Right lobe of liver (tissue), 6 donors: ENCODE results near the gene SLX4IP. TPM values are rescaled to one million over a fixed set of nuclear protein-coding genes. Genes with fewer than 3 reads are reported as not detected.

Experiments used
- ATAC-seq, 4 donors: fragments of 200-7000 bp; cut with Tn5 transposase; one replicate each; pipeline ENCODE4 v1.9.1; 2020; ENCODE audit warnings: mild to moderate bottlenecking in 4 of 4, moderate library complexity in 4 of 4
- DNase-seq, 3 donors: peaks; one replicate each; pipeline ENCODE4 v3.0.0-alpha.2; 2020
- H3K27ac ChIP-seq, 3 donors: fragments of 200-600 bp; one replicate each; pipeline ENCODE4 v1.8.0; 2022
- H3K27me3 ChIP-seq, 2 donors: fragments of 200-600 bp; one replicate each; pipeline ENCODE4 v1.8.0; 2022
- H3K36me3 ChIP-seq, 4 donors: fragments of 200-600 bp; sonication (generic) in 1 of 4; one replicate each; pipeline versions ENCODE4 v1.5.1 to v1.8.0; 2017 to 2022; ENCODE audit warnings: control low read depth in 1 of 4
- H3K4me1 ChIP-seq, 4 donors: fragments of 200-600 bp; sonication (generic) in 1 of 4; one replicate each; pipeline versions ENCODE4 v1.5.1 to v1.8.0; 2017 to 2022; ENCODE audit warnings: control low read depth in 1 of 4
- H3K4me3 ChIP-seq, 3 donors: fragments of 200-600 bp; one replicate each; pipeline ENCODE4 v1.8.0; 2022
- H3K9me3 ChIP-seq, 4 donors: fragments of 200-600 bp; sonication (generic) in 1 of 4; one replicate each; pipeline versions ENCODE4 v1.5.1 to v1.8.0; 2017 to 2022; ENCODE audit warnings: control low read depth in 1 of 4
- POLR2A ChIP-seq: fragments of 450-650 bp; IDR thresholded peaks from one replicate; pipeline ENCODE4 v1.6.1; 2017; ENCODE audit warnings: antibody characterized with exemption, mild to moderate bottlenecking
- WGBS: methylation state at CpG from one replicate; pipeline ENCODE4 v1.1.6; 2018; ENCODE audit warnings: low coverage, low lambda C conversion rate; ENCODE audit not compliant: insufficient coverage; ENCODE audit errors: missing lambda C conversion rate; 5-methylcytosine and 5-hydroxymethylcytosine counted together
- intact Hi-C, 2 donors: fragments of 100-400 bp; cut with DNase I; formaldehyde crosslinking; loops; one replicate each; pipeline versions ENCODE4 v1.11.2 to v1.14.1; 2022
- total RNA-seq, 6 experiments: library from RNA; depleted of rRNA in 2 of 6; stranded (reverse); fragments of >200 nt in 2 of 6; fragmentation: NEBNext Ultra II Directional in 3 of 6; extraction: Animal tissue kit (Norgen Biotek cat#: 25700) in 3 of 6; gene quantifications; one replicate each; pipeline versions ENCODE4 v1.1.0 to v1.2.4, GENCODE V29; 2016 to 2023
- TF ChIP-seq, protein P1 (sequence below), 4 donors: fragments of 200-600 bp in 3 of 4; fragments of 450-650 bp in 1 of 4; IDR thresholded peaks; one replicate each; pipeline versions ENCODE4 v1.5.1 to v1.8.0; 2016 to 2022; ENCODE audit warnings: antibody characterized with exemption in 4 of 4, mild to moderate bottlenecking in 2 of 4
- donor health status: DM: no; HTN: yes; CAD: no.
- donor health status: DM: no; HTN: no; CAD: no.
- donor health status: DM: no; HTN: no; CAD: no.
- donor health status: DM: no; HTN: yes; CAD: no.
- donor health status: DM: no; HTN: yes; CAD: no.

Gene SLX4IP
- total RNA-seq, 6 experiments from 2014 or later = 2.0 to 4.0 (median 3.5) TPM

- TF ChIP-seq POLR2A = no peak
- intact Hi-C loops = no loop called here
- no peak for DNase-seq
- ATAC-seq = no peak
- Histone ChIP-seq H3K36me3 (no peaks in the 10 kb centered on the region), H3K27ac (no peak overlapping the region), H3K27me3 (no peaks in the 10 kb centered on the region), H3K9me3 (no peaks in the 10 kb centered on the region), H3K4me3 (no peak overlapping the region), H3K4me1 (no peaks in the 10 kb centered on the region)
- WGBS = 76% methylated on average over 3 of the region's 3 CpGs
Observed at GRCh38 chr20:10621149-10621548, 186.0 kb downstream of the SLX4IP start.

DNA sequence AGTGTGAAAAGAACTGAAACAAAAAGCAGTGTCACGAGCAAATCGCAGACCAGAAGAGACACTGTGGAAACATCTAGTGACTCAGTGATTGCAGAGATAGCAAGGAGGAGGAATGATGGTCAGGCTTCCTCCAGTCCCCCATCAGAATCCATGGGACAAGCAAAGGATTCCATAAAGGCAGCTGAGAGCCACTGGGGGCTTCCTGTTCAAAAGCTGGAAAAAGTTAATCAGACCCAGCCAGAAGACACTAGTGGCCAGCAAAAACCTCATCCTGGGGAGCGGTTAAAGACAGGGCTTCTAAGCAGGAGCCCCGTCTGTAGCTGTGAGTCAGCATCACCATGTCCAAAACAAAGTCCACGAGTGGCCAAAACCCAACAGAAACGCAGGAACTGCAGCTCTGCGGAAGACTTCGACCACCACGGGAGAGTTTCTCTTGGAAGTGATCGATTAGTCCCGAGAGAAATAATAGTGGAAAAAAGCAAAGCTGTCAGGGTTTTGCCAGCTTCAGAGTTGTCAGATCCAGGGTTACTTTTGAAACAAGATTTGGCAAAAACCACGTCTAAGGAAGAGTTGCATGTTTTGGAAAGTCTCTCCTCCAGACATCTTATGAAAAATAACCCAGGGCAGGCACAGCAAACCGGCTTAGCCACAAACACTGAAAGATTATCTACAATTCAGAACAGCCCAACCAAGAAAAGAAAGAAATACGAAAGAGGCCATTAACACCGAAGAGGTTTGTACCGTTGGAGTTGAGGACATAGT is 187.7 kb downstream of the SLX4IP start:
- no peaks in the 10 kb centered on the region for H3K36me3 ChIP-seq
- H3K9me3 ChIP-seq = no peaks in the 10 kb centered on the region
- 64% methylated on average over 9 of the region's 16 CpGs for WGBS
- no peak for TF ChIP-seq POLR2A
- H3K27ac ChIP-seq = peak overlapping the region in 1 of 3 donors; percentile 7
- H3K27me3 ChIP-seq = no peaks in the 10 kb centered on the region
- DNase-seq (no peak), ATAC-seq (peak in 2 of 4 donors; percentile 16 to 57)
- H3K4me1 ChIP-seq = no peaks in the 10 kb centered on the region
- no peak overlapping the region for H3K4me3 ChIP-seq
- intact Hi-C loops = no loop called here

DNA sequence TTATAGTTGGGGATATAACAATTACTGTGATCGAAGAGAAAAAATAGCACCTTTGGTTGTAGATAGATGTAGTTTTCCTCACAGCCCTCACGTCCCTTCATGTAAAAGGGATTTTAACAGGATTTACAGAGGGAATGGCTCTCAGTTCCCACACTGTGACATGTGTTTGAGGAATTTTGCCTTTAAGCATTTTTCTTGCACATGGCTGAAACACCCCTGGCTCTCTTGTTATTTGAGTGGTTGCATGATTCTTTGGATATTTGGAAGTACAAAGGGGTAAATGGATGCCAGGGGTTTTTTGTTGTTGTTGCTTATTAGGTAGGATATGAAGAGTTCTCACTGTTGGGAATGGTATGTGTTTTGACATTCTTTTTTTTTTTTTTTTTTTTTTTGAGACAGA is 190.5 kb downstream of the SLX4IP start:
- Histone ChIP-seq H3K4me1 (no peaks in the 10 kb centered on the region), H3K27ac (no peak overlapping the region), H3K9me3 (no peaks in the 10 kb centered on the region), H3K27me3 (no peaks in the 10 kb centered on the region), H3K36me3 (no peaks in the 10 kb centered on the region), H3K4me3 (no peak overlapping the region)
- intact Hi-C loops = no loop called here
- ATAC-seq (no peak), DNase-seq (no peak)
- no peak for TF ChIP-seq POLR2A
- TF ChIP-seq, protein P1, sequence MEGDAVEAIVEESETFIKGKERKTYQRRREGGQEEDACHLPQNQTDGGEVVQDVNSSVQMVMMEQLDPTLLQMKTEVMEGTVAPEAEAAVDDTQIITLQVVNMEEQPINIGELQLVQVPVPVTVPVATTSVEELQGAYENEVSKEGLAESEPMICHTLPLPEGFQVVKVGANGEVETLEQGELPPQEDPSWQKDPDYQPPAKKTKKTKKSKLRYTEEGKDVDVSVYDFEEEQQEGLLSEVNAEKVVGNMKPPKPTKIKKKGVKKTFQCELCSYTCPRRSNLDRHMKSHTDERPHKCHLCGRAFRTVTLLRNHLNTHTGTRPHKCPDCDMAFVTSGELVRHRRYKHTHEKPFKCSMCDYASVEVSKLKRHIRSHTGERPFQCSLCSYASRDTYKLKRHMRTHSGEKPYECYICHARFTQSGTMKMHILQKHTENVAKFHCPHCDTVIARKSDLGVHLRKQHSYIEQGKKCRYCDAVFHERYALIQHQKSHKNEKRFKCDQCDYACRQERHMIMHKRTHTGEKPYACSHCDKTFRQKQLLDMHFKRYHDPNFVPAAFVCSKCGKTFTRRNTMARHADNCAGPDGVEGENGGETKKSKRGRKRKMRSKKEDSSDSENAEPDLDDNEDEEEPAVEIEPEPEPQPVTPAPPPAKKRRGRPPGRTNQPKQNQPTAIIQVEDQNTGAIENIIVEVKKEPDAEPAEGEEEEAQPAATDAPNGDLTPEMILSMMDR (IDR thresholded peaks at IDR 0.05) = no peak
- WGBS = 100% methylated on average over 2 of the region's 2 CpGs

GRCh38 chr20:10626896-10627295 is 191.8 kb downstream of the SLX4IP start:
- ATAC-seq (peak in 2 of 4 donors; percentile 39 to 47), DNase-seq (no peak)
- TF ChIP-seq POLR2A = no peak
- TF ChIP-seq, protein P1 (IDR thresholded peaks at IDR 0.05) = no peak
- Histone ChIP-seq H3K27me3 (no peaks in the 10 kb centered on the region), H3K9me3 (no peaks in the 10 kb centered on the region), H3K4me1 (no peaks in the 10 kb centered on the region), H3K36me3 (no peaks in the 10 kb centered on the region), H3K4me3 (no peak overlapping the region), H3K27ac (no peak overlapping the region)
- intact Hi-C loops = no loop called here
- 62% methylated on average over 3 of the region's 3 CpGs for WGBS

DNA sequence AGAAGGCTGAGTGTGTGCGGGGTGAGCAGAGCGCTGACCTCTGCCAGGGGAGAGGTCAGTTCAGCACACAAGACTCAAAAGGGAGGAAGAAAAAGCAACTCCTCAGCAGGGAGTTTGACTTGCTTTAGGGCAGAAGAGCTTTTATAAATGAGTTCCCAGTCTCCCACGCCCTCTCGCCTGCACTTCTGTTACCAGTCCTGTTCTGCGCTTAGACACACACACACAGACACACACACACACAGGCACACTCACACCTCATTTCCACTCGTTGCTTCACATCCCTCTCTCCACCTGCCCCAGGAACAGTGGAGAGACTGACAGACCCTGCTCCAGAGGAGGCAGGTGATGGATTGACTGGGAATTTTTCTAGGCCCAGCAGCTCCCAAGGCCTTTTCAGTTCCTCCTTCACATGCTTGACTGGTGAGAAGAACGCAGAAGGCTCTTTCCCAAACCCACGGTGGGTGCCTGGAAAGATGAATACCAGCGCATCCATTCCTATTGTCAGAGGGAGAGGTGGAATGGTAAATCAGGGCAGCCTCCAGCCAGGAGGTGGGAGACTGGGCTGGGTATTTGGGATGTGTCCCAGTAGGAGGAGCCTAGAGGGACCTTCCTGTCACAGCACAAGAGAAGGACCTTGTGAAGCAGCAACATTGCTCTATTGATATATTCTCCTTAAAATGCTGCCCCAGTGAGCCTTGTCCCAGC is 195.0 kb downstream of the SLX4IP start:
- no peak overlapping the region for H3K27ac ChIP-seq
- no peaks in the 10 kb centered on the region for H3K4me1 ChIP-seq
- H3K4me3 ChIP-seq = no peak overlapping the region
- no peak for TF ChIP-seq POLR2A
- TF ChIP-seq, protein P1 (IDR thresholded peaks at IDR 0.05) = no peak
- no peaks in the 10 kb centered on the region for H3K27me3 ChIP-seq
- no peak for ATAC-seq
- no peaks in the 10 kb centered on the region for H3K9me3 ChIP-seq
- no peak for DNase-seq
- intact Hi-C loops = no loop called here
- 86% methylated on average over 6 of the region's 9 CpGs for WGBS
- H3K36me3 ChIP-seq = no peaks in the 10 kb centered on the region
